GM21717 (cell line): ENCODE measurements around the gene ADAM15.

Experiments used
- ATAC-seq: cut with Tn5 transposase; IDR thresholded peaks from one replicate; pipeline ENCODE4 v1.9.1; 2021; ENCODE audit warnings: mild to moderate bottlenecking, moderate library complexity; ENCODE audit not compliant: unreplicated experiment

ADAM15 gene

GRCh38 chr1:155029513-155030242, 21.4 kb upstream of the ADAM15 start:
- no peak for ATAC-seq

- no peak for ATAC-seq
These were observed 20.8 kb upstream of the ADAM15 start for GRCh38 chr1:155030243-155030795.

- ATAC-seq = no peak
These were observed 20.2 kb upstream of the ADAM15 start for GRCh38 chr1:155030899-155031298.

GRCh38 chr1:155032886-155033285, 18.2 kb upstream of the ADAM15 start:
- ATAC-seq = no peak

GRCh38 chr1:155033524-155033923, 17.6 kb upstream of the ADAM15 start, which contains the start of the genes DCST1 and DCST2:
Gene DCST1 (plus strand): TSS chr1:155033824. CDS start chr1:155034037, 213 bp downstream.
Gene DCST2 (minus strand): TSS chr1:155033781. CDS start chr1:155033701, 80 bp downstream.
- no peak for ATAC-seq

GRCh38 chr1:155034318-155035208, 16.6 kb upstream of the ADAM15 start:
- no peak for ATAC-seq

GRCh38 chr1:155035936-155036335, 15.2 kb upstream of the ADAM15 start:
- ATAC-seq = no peak

GRCh38 chr1:155037043-155037442, 14.1 kb upstream of the ADAM15 start:
- ATAC-seq = no peak

- ATAC-seq = no peak
These were observed 13.2 kb upstream of the ADAM15 start for GRCh38 chr1:155037851-155038441.

GRCh38 chr1:155038602-155039307, 12.4 kb upstream of the ADAM15 start:
- no peak for ATAC-seq

GRCh38 chr1:155039308-155039669, 11.8 kb upstream of the ADAM15 start:
- ATAC-seq = no peak

- ATAC-seq = no peak
These were observed 10.6 kb upstream of the ADAM15 start for GRCh38 chr1:155040358-155041093.

- no peak for ATAC-seq
These were observed 8.3 kb upstream of the ADAM15 start for GRCh38 chr1:155042789-155043188.

- ATAC-seq = no peak
These were observed 7.8 kb upstream of the ADAM15 start for GRCh38 chr1:155043301-155043702.

GRCh38 chr1:155043793-155044192, 7.3 kb upstream of the ADAM15 start:
- ATAC-seq = no peak

GRCh38 chr1:155044365-155044764, 6.8 kb upstream of the ADAM15 start:
- no peak for ATAC-seq

- no peak for ATAC-seq
These were observed 6.1 kb upstream of the ADAM15 start for GRCh38 chr1:155044812-155045657.

- ATAC-seq = no peak
These were observed 2.4 kb upstream of the ADAM15 start for GRCh38 chr1:155048449-155049334.
